NK-92 (cell line): ENCODE results near the gene ZNF385B.

Experiments
- DNase-seq: peaks from one replicate; lab custom pipeline; 2025; ENCODE audit not compliant: unreplicated experiment; lab: John Stamatoyannopoulos, UW

Gene ZNF385B

GRCh38 chr2:179856205-179856604, 5.2 kb downstream of the ZNF385B start:
- DNase-seq: no peak

DNA sequence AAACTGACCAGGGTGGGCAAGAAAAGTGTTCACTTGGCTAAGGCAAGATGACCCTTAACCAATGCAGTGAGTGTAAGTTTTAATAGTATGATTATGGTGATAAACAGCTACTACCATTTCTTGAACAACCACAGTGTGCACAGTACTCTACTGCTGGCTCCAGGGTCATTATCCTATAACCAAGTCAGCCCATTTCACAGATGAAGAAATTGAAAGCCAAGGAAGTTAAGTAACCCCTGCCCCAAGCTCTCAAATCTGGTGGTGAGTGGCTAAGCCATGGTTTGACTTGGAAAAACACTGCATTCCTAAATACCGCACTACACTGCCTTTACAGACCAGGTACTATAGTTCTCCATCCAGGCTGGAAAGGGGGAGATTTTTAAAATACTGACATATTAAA, 5.7 kb downstream of the ZNF385B start:
- no peak for DNase-seq

- DNase-seq: no peak
Measured at GRCh38 chr2:179854891-179855290, 6.5 kb downstream of the ZNF385B start.

GRCh38 chr2:179853108-179853507, 8.3 kb downstream of the ZNF385B start:
- DNase-seq: no peak

DNA sequence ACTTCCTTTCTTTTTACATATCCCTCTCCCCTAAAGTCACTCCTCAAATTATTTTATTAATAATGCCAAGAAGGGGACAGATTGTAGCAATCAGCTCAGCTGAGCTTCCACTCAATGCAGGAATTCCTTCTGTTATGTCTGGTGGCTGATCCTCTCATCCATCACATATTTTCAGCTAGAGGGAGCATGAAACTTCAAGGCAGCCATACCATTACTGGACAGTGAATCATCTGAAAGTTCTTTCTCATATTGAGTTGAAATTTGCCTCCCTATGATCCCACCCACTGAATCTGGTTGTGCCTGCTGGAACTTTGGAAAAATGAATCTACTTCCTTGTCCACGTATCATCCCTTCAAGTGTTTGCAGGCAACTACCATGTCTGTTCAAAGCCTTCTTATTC, 11.2 kb downstream of the ZNF385B start:
- DNase-seq: no peak

DNA sequence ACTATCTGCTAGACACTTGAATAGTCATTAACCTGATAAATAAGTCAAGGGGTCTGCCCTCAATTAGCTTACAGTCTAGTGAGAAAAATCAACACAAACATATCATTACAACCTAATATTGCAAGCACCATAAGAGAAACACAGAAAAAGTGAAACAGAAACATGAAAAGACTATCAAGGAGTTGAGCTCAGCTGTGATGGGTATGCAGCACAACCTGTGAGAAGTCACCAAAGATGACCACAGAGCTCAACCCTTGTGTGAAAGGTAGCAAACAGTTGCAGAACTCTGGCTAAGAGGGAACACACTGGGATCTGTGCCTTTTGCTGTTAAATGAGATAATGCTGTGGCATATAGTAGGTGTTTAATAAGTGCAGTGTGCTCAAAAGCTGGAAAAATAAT, 11.7 kb downstream of the ZNF385B start:
- DNase-seq: no peak

- no peak for DNase-seq
Measured at GRCh38 chr2:179843541-179843940, 17.9 kb downstream of the ZNF385B start.

- DNase-seq: no peak
Measured at GRCh38 chr2:179842498-179843153, 18.8 kb downstream of the ZNF385B start.

GRCh38 chr2:179840840-179841239, 20.6 kb downstream of the ZNF385B start:
- no peak for DNase-seq

GRCh38 chr2:179837408-179837807, 24.0 kb downstream of the ZNF385B start:
- DNase-seq: no peak

GRCh38 chr2:179830043-179830787, 31.2 kb downstream of the ZNF385B start:
- no peak for DNase-seq

DNA sequence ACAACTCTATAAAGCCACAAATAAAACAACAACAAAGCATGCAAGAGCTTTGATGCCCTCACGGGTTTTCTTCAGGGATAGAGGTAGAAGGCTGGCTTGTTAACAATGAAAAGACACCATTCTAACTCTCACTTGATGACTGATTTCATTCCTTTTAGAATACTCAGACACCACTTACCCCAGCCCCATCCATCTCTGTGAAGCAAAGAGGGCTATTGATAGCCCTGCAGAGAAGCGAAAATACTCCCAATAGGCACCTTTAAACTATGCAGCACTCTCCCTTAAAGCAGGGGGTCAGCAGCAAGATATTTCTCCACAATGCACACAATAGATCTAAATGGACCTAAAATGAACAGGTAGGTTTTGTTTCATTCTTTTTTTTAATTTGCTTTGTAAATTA, 35.1 kb downstream of the ZNF385B start:
- no peak for DNase-seq

DNA sequence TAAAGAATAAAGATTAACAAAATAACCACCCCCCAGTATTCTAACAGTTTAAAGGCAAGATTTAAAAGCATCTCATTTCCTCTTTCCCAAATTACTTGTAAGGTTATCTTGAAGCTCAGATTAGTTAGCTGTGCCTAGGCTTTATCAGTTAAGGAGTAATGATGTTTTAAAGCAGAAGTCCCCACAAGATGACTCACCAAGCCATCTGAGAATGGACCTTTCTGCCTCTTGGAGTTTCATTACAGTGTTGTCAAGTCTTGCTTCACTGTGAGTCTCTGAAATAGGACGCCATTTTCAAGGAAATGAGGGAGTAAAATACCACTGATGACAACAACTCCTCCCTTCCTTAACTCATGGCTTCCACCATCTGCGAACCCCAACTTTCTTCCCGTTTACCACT, 35.9 kb downstream of the ZNF385B start:
- DNase-seq: no peak

- DNase-seq: no peak
Measured at GRCh38 chr2:179824961-179825360, 36.5 kb downstream of the ZNF385B start.

DNA sequence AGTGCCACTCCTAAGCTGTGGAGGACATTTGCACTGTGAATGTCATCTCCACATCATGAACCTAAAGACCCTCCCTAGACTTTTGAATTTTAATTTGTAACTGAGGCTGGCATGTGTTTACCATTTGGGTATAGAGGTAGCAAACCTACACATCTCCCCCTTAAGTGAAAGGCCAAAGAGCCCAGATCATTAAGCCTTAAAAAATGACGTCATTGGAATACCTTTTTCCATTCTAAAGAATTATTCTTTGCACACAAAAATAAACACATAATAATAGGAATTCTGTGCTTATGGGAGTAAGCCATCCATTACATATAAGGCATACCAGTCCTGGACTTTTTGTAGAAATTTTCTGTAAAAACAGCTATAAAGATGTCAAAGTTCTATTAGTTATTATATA, 38.9 kb downstream of the ZNF385B start:
- DNase-seq: no peak

DNA sequence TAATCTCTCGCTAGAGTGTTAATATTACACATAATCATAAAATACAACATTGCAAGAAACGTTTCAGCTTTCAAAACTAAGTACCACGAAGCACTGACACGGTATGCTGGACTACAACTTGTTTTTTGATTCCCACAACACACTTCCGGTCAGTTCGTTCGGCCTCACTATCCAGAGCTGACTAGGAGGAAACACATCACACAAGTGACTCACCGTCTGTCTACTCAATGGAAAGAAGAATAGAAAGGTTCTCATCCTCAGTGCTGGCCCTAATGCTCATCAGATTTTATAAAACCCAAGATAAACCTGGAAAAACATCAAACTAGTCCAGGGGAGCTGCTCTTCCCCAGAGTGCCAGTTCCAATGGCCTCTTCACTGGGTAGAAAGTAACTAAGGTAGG, 42.9 kb downstream of the ZNF385B start:
- no peak for DNase-seq

DNA sequence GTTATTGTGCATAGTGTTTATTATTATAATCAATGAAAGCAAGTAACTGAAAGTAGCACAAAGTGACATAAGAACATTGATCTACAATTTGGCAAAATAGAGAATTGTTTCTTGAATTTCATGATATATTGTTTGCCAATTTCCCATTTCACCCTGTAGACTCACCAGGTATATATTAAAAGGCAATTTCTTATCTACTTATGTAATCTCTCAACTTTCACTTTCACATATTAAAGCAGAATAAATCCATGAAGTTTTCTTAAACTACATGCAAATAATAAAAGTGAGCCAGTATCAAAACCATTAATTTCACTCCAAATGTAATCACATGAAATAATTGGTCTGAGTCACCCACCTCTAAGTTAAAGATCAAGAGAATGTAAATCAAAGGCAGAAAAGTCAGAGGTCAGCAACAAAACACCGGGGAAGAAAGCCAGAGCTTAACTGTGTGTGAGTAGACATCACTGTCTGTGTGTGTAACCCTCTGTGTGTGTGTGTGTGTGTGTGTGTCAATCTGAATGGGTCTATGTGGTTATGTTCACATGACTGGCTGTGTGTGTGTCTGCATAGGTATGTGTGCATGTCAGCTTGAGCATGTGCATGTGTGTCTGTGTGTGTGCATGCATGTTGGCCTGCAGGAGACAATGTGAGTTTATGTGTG, 44.1 kb downstream of the ZNF385B start:
- no peak for DNase-seq

DNA sequence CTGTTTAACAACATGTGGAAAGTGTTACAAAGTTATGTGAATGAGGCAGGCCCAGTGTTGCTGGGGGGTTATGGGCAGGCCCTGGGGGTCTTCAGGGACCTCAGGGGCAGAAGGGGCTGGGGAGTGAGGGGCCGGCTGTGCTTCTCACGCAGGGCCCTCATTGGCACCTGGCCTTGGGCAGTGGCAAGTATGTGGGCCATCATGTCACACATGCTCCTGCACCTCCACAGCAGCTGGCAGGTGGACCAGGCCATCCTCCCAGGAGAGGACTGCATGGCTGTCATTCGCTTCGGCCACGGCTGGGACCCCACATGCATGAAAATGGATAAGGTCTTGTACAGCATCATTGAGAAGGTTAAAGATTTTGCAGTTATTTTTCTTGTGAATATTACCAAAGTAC, 47.4 kb downstream of the ZNF385B start:
- DNase-seq: no peak

- no peak for DNase-seq
Measured at GRCh38 chr2:179812501-179812900, 48.9 kb downstream of the ZNF385B start.

GRCh38 chr2:179811042-179811441, 50.4 kb downstream of the ZNF385B start:
- no peak for DNase-seq

- DNase-seq: no peak
Measured at GRCh38 chr2:179809606-179810005, 51.8 kb downstream of the ZNF385B start.

GRCh38 chr2:179805001-179805400, 56.4 kb downstream of the ZNF385B start:
- no peak for DNase-seq
